ENCODE measurements around the gene NRCAM. TPM values are rescaled to one million over a fixed set of nuclear protein-coding genes. Genes with fewer than 3 reads are reported as not detected.

NRCAM gene
- total RNA-seq, 1 experiment from 2014 or later: 45.7 TPM

- CTCF ChIA-PET: interaction anchor here (0.6 kb wide), 1 partner anchor 11 kb away, joined by 3 read pairs; no protein-coding TSS in a partner anchor
- no peaks in the 10 kb centered on the region for H3K4me1 ChIP-seq (ENCODE audit: insufficient read depth, low read length, poor library complexity, severe bottlenecking)
These were observed 23.5 kb upstream of the NRCAM start for GRCh38 chr7:108479751-108480150.

GRCh38 chr7:108479118-108479517, 22.9 kb upstream of the NRCAM start:
- intact Hi-C loops (cut with micrococcal nuclease; ENCODE audit: unreplicated experiment): no loop called here
- Histone ChIP-seq H3K4me3 (ENCODE audit: low read depth, low read length, poor library complexity, severe bottlenecking) (no peak overlapping the region), H3K27me3 (replicated peaks; ENCODE audit: insufficient read depth, low read depth, low read length, poor library complexity) (no peaks in the 10 kb centered on the region), H3K9me3 (ENCODE audit: low read depth, low read length, poor library complexity, severe bottlenecking) (no peaks in the 10 kb centered on the region), H3K36me3 (ENCODE audit: insufficient read depth, low read length, poor library complexity, severe bottlenecking) (no peaks in the 10 kb centered on the region), H3K4me1 (ENCODE audit: insufficient read depth, low read length, poor library complexity, severe bottlenecking) (no peaks in the 10 kb centered on the region), H3K27ac (ENCODE audit: low read depth, low read length, poor library complexity, severe bottlenecking) (no peak overlapping the region)
- POLR2A ChIA-PET (ENCODE audit: low non-redundant PET): no interaction called here
- TF ChIP-seq EZH2 (IDR thresholded peaks at IDR 0.05; ENCODE audit: borderline replicate concordance, low read depth, low read length, poor library complexity, severe bottlenecking): no peak
- TF ChIP-seq CTCF (conservative IDR thresholded peaks at IDR 0.05; ENCODE audit: low read depth, low read length): no peak
- no peak for DNase-seq (ENCODE audit: low spot score)
- CTCF ChIA-PET: interaction anchor here (0.6 kb wide), 1 partner anchor 11 kb away, joined by 3 read pairs; no protein-coding TSS in a partner anchor
- no TSS peak for BruUV-seq (replicated peaks)

More at GRCh38 chr7:108479751-108480150, 23.5 kb upstream of the NRCAM start:
- POLR2A ChIA-PET (ENCODE audit: low non-redundant PET): no interaction called here
- BruUV-seq (replicated peaks): no TSS peak
- Histone ChIP-seq H3K36me3 (ENCODE audit: insufficient read depth, low read length, poor library complexity, severe bottlenecking) (no peaks in the 10 kb centered on the region), H3K27ac (ENCODE audit: low read depth, low read length, poor library complexity, severe bottlenecking) (no peak overlapping the region), H3K9me3 (ENCODE audit: low read depth, low read length, poor library complexity, severe bottlenecking) (no peaks in the 10 kb centered on the region), H3K27me3 (replicated peaks; ENCODE audit: insufficient read depth, low read depth, low read length, poor library complexity) (no peaks in the 10 kb centered on the region), H3K4me3 (ENCODE audit: low read depth, low read length, poor library complexity, severe bottlenecking) (no peak overlapping the region)
- intact Hi-C loops (cut with micrococcal nuclease; ENCODE audit: unreplicated experiment): no loop called here
- DNase-seq (ENCODE audit: low spot score): no peak
- TF ChIP-seq EZH2 (IDR thresholded peaks at IDR 0.05; ENCODE audit: borderline replicate concordance, low read depth, low read length, poor library complexity, severe bottlenecking) (no peak), CTCF (conservative IDR thresholded peaks at IDR 0.05; ENCODE audit: low read depth, low read length) (no peak)

DNA sequence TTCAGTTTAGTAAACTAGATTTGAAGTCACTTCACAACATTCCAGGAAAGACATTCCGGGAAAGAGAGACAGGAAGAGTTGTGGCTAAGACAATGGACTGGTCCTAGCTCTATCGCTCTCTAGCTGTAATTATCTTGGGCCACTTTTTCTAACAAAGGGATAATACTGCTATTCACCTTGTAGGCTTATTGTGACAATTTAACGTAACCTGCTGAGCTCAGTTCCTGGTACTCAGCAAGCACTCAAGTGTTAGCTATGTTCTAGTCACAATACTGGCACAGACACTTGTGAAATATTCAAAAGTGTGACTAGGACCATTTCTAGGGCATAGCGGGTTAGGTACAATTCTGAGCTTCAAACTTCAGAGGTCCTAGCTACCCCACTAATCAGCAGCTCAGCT, 12.0 kb upstream of the NRCAM start:
- DNase-seq (ENCODE audit: low spot score): no peak
- no peaks in the 10 kb centered on the region for H3K4me1 ChIP-seq (ENCODE audit: insufficient read depth, low read length, poor library complexity, severe bottlenecking)
- TF ChIP-seq CTCF (conservative IDR thresholded peaks at IDR 0.05; ENCODE audit: low read depth, low read length): no peak
- TF ChIP-seq EZH2 (IDR thresholded peaks at IDR 0.05; ENCODE audit: borderline replicate concordance, low read depth, low read length, poor library complexity, severe bottlenecking): no peak
- no peak overlapping the region for H3K27ac ChIP-seq (ENCODE audit: low read depth, low read length, poor library complexity, severe bottlenecking)
- POLR2A ChIA-PET (ENCODE audit: low non-redundant PET): no interaction called here
- H3K27me3 ChIP-seq (replicated peaks; ENCODE audit: insufficient read depth, low read depth, low read length, poor library complexity): no peaks in the 10 kb centered on the region
- CTCF ChIA-PET: interaction anchor here (0.6 kb wide), 1 partner anchor 11 kb away, joined by 3 read pairs; no protein-coding TSS in a partner anchor
- no TSS peak for BruUV-seq (replicated peaks)
- H3K9me3 ChIP-seq (ENCODE audit: low read depth, low read length, poor library complexity, severe bottlenecking): no peaks in the 10 kb centered on the region
- intact Hi-C loops (cut with micrococcal nuclease; ENCODE audit: unreplicated experiment): no loop called here
- no peaks in the 10 kb centered on the region for H3K36me3 ChIP-seq (ENCODE audit: insufficient read depth, low read length, poor library complexity, severe bottlenecking)
- no peak overlapping the region for H3K4me3 ChIP-seq (ENCODE audit: low read depth, low read length, poor library complexity, severe bottlenecking)

Data from A673 (cell line).